ENCODE data around the gene TUBB2A.

DNA sequence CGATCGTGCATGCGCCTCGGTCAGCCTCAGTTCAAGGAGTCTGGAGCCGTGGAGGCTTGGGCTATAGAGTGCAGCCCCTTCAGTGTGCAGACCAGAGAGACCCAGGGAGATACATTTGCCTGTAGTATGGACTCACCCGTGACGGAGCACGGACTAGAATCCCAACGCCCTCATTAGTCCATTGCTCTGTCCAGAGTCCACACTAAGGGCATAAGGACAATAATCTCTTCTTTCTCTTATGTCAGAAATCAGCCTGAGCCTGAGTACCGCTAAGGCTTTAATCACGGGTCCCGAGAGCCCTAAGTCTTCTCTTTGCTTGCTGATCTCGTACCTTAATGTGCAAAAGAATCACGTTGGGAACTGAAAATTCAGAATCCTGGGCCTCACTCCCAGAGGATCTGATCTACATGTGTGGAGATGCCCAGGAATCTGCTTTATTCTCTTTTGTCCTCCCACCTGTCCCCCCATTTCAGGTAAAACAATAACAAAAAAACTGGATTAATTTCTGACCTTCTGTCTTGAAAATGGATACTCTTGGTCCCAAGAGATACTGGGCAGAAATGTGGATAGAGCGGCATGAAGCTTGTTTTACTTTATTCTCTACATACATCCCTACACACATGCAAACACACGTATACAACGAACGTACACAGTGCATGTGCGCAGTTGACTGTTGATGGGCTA lies 38.2 kb downstream of the TUBB2A start:
- TF ChIP-seq, protein P1, sequence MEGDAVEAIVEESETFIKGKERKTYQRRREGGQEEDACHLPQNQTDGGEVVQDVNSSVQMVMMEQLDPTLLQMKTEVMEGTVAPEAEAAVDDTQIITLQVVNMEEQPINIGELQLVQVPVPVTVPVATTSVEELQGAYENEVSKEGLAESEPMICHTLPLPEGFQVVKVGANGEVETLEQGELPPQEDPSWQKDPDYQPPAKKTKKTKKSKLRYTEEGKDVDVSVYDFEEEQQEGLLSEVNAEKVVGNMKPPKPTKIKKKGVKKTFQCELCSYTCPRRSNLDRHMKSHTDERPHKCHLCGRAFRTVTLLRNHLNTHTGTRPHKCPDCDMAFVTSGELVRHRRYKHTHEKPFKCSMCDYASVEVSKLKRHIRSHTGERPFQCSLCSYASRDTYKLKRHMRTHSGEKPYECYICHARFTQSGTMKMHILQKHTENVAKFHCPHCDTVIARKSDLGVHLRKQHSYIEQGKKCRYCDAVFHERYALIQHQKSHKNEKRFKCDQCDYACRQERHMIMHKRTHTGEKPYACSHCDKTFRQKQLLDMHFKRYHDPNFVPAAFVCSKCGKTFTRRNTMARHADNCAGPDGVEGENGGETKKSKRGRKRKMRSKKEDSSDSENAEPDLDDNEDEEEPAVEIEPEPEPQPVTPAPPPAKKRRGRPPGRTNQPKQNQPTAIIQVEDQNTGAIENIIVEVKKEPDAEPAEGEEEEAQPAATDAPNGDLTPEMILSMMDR (IDR thresholded peaks at IDR 0.05): no peak
- TF ChIP-seq, protein P2, sequence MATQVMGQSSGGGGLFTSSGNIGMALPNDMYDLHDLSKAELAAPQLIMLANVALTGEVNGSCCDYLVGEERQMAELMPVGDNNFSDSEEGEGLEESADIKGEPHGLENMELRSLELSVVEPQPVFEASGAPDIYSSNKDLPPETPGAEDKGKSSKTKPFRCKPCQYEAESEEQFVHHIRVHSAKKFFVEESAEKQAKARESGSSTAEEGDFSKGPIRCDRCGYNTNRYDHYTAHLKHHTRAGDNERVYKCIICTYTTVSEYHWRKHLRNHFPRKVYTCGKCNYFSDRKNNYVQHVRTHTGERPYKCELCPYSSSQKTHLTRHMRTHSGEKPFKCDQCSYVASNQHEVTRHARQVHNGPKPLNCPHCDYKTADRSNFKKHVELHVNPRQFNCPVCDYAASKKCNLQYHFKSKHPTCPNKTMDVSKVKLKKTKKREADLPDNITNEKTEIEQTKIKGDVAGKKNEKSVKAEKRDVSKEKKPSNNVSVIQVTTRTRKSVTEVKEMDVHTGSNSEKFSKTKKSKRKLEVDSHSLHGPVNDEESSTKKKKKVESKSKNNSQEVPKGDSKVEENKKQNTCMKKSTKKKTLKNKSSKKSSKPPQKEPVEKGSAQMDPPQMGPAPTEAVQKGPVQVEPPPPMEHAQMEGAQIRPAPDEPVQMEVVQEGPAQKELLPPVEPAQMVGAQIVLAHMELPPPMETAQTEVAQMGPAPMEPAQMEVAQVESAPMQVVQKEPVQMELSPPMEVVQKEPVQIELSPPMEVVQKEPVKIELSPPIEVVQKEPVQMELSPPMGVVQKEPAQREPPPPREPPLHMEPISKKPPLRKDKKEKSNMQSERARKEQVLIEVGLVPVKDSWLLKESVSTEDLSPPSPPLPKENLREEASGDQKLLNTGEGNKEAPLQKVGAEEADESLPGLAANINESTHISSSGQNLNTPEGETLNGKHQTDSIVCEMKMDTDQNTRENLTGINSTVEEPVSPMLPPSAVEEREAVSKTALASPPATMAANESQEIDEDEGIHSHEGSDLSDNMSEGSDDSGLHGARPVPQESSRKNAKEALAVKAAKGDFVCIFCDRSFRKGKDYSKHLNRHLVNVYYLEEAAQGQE (IDR thresholded peaks at IDR 0.05; ENCODE audit: insufficient read depth in 1 of 2, low read depth in 2 of 2, low read length in 1 of 2): no peak

Data from Panc1 (cell line).